DOHH2 (cell line): ENCODE data around the gene ADCY10.

Experiments used
- H3F3A ChIP-seq: fragments of 200-600 bp; sonication (generic), shearing (Covaris generic); 2 replicates; pipeline ENCODE4 v1.6.0; 2016; ENCODE audit warnings: antibody characterized with exemption, mild to moderate bottlenecking; ENCODE audit not compliant: control insufficient read depth, insufficient read depth
- H3K27ac ChIP-seq: fragments of 200-600 bp; sonication (generic); 2 replicates; pipeline ENCODE4 v1.5.1; 2014; ENCODE audit warnings: low read depth, mild to moderate bottlenecking, low read length, moderate library complexity
- H3K27me3 ChIP-seq: fragments of 200-600 bp; sonication (generic); 2 replicates; pipeline ENCODE4 v1.6.1; 2014; ENCODE audit warnings: mild to moderate bottlenecking, low read length, mixed read lengths; ENCODE audit not compliant: control insufficient read depth
- H3K36me3 ChIP-seq: fragments of 200-600 bp; sonication (generic); 2 replicates; pipeline ENCODE4 v1.6.1; 2014; ENCODE audit warnings: mild to moderate bottlenecking, low read length, moderate library complexity, mixed read lengths; ENCODE audit not compliant: control insufficient read depth
- H3K4me1 ChIP-seq: fragments of 200-600 bp; sonication (generic); 2 replicates; pipeline ENCODE4 v1.6.1; 2014; ENCODE audit warnings: mild to moderate bottlenecking, low read length, mixed read lengths; ENCODE audit not compliant: control insufficient read depth
- H3K4me2 ChIP-seq: fragments of 200-600 bp; sonication (generic); 2 replicates; pipeline ENCODE4 v1.6.0; 2014; ENCODE audit warnings: mild to moderate bottlenecking, low read length, moderate library complexity
- H3K4me3 ChIP-seq: fragments of 200-600 bp; sonication (generic); 2 replicates; pipeline ENCODE4 v1.5.1; 2014; ENCODE audit warnings: mild to moderate bottlenecking, low read length, mixed read lengths
- H3K79me2 ChIP-seq: fragments of 200-600 bp; sonication (generic); 2 replicates; pipeline ENCODE4 v1.6.1; 2014; ENCODE audit warnings: mild to moderate bottlenecking, low read length, mixed read lengths; ENCODE audit not compliant: control insufficient read depth
- H3K9me2 ChIP-seq: fragments of 200-600 bp; sonication (generic); replicated peaks from 2 replicates; pipeline ENCODE4 v1.6.1; 2014; ENCODE audit warnings: mild to moderate bottlenecking, low read length, mixed read lengths; ENCODE audit not compliant: control insufficient read depth
- H3K9me3 ChIP-seq: fragments of 200-600 bp; sonication (generic); 2 replicates; pipeline ENCODE4 v1.6.1; 2014; ENCODE audit warnings: antibody characterized with exemption, low read length, mixed read lengths; ENCODE audit not compliant: control insufficient read depth, insufficient read depth
- H4K20me1 ChIP-seq: fragments of 200-600 bp; sonication (generic); 2 replicates; pipeline ENCODE4 v1.6.0; 2014; ENCODE audit warnings: low read depth, mild to moderate bottlenecking, antibody characterized with exemption, low read length, moderate library complexity; ENCODE audit not compliant: control insufficient read depth, insufficient read depth
- EZH2phosphoT487 ChIP-seq: fragments of 200-600 bp; sonication (generic); IDR thresholded peaks from 2 replicates; pipeline ENCODE4 v1.6.1; 2017; ENCODE audit warnings: borderline replicate concordance, mild to moderate bottlenecking, antibody characterized with exemption, low read length, moderate library complexity, mixed read lengths
- TF ChIP-seq, protein P1 (sequence below): fragments of 200-600 bp; sonication (generic); IDR thresholded peaks from one replicate; pipeline ENCODE4 v1.5.1; 2014; ENCODE audit warnings: antibody characterized with exemption, mild to moderate bottlenecking, low read depth, low read length; ENCODE audit not compliant: poor library complexity, severe bottlenecking

The ADCY10 gene

DNA sequence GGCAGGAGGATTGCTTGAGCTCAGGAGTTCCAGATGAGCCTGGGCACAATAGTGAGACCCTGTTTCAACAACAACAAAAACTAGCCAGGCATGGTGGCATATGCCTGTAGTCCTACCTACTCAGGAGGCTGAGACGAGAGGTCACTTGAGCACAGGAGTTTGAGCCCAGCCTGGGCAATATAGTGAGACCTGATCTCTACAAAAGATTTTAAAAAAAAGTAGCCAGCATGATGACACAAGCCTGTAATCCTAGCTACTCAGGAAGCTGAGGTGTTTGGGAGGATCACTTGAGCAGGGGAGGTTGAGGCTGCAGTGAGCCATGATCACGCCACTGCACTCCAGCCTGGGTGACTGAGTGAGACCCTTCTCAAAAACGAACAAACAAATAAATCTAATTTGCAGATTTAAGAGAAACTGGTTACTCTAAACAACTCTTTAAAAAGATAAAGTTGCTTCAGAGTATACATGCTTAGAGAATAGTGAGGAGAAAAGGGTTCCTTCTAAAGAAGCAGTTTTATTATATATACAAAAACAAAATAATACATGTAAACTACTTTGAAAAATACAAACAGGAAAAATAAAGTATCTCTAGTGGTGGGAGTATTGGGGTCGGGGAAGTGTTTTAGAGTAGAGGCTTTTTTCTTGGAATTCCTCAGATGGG, 88.4 kb downstream of the ADCY10 start:
- Histone ChIP-seq H3K27me3 (0 out of 2 replicates have a peak, but pooled peaks cover 3% of the 10 kb centered on the region), H3K36me3 (no peaks in the 10 kb centered on the region), H4K20me1 (no peaks in the 10 kb centered on the region), H3K9me3 (no peaks in the 10 kb centered on the region), H3K9me2 (no peaks in the 10 kb centered on the region), H3K79me2 (no peaks in the 10 kb centered on the region), H3K4me3 (no peak overlapping the region), H3K27ac (no peak overlapping the region), H3K4me2 (no peak overlapping the region), H3K4me1 (no peaks in the 10 kb centered on the region), H3F3A (no peaks in the 10 kb centered on the region)
- TF ChIP-seq EZH2phosphoT487, result no peak
- TF ChIP-seq, protein P1, sequence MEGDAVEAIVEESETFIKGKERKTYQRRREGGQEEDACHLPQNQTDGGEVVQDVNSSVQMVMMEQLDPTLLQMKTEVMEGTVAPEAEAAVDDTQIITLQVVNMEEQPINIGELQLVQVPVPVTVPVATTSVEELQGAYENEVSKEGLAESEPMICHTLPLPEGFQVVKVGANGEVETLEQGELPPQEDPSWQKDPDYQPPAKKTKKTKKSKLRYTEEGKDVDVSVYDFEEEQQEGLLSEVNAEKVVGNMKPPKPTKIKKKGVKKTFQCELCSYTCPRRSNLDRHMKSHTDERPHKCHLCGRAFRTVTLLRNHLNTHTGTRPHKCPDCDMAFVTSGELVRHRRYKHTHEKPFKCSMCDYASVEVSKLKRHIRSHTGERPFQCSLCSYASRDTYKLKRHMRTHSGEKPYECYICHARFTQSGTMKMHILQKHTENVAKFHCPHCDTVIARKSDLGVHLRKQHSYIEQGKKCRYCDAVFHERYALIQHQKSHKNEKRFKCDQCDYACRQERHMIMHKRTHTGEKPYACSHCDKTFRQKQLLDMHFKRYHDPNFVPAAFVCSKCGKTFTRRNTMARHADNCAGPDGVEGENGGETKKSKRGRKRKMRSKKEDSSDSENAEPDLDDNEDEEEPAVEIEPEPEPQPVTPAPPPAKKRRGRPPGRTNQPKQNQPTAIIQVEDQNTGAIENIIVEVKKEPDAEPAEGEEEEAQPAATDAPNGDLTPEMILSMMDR, result no peak

DNA sequence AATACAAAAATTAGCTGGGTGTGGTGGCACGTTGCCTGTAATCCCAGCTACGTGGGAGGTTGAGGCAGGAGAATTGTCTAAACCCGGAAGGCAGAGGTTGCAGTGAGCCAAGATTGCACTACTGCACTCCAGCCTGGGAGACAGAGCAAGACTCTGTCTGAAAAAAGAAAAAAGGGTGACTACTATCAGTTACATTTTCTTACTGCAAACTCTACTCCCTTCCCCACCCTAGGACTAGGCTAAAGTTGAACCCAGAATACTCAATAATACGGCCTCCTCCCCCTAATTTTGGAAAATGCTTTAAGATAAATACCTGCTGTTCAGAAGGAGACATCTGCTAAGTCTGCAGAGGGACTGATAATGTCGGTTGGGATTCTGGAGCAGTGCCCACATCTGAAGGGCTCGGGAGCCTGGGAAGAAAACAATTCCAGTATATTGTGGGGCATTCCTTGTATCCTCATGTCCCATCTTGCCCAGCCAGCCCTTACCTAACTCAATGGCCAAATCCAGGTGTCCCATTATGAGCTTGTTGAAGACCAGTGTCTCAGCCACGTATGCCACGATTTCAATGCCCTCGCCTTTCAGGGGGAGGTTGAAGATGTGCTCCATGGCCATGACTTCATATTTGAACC, 89.7 kb downstream of the ADCY10 start:
- TF ChIP-seq EZH2phosphoT487, result no peak
- TF ChIP-seq, protein P1, result no peak
- Histone ChIP-seq H3K9me2 (no peaks in the 10 kb centered on the region), H3K4me1 (0 out of 2 replicates have a peak, but pooled peaks cover 3% of the 10 kb centered on the region), H3K36me3 (no peaks in the 10 kb centered on the region), H3K27ac (no peak overlapping the region), H3K4me2 (no peak overlapping the region), H4K20me1 (no peaks in the 10 kb centered on the region), H3K79me2 (no peaks in the 10 kb centered on the region), H3K9me3 (no peaks in the 10 kb centered on the region), H3F3A (no peaks in the 10 kb centered on the region), H3K4me3 (no peak overlapping the region), H3K27me3 (0 out of 2 replicates have a peak, but pooled peaks cover 3% of the 10 kb centered on the region)

DNA sequence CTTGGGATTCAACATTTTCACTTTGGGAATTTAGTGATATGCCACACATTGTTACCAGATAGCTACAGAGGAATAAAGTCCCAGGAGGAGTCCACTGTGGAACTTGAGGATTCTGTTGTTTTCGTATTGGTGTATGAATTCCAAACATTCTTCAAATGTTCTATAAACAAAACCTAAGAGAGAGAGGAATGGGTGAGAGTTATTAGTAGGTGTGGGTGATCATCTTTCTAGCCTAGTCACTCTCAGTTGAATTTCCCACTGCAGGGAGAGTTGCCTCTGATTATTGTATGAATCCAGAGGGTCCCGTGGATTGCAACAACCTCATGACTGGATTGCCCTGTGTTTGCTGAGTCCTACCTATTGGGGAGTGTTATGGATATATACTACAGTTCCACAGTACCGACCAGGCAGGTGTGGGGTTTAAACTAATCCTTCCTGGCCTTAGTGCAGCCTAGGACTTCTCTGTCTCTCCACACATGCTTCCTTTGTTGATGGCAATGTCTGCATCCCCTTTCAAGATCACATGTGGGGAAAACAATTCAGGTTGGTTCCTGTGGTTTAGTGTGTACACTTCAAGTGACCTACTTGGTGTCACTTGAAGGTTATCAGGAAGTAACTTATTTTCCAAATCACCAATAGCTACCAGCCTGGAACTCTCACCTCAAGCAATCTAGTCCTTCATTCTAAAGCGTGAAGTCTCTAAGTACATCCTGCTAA, 91.8 kb downstream of the ADCY10 start:
- H3K4me2 ChIP-seq, result no peak overlapping the region
- H3K27ac ChIP-seq, result no peak overlapping the region
- TF ChIP-seq, protein P1, result no peak
- no peak for TF ChIP-seq EZH2phosphoT487
- H3K9me2 ChIP-seq, result no peaks in the 10 kb centered on the region
- no peaks in the 10 kb centered on the region for H4K20me1 ChIP-seq
- H3K36me3 ChIP-seq, result no peaks in the 10 kb centered on the region
- 0 out of 2 replicates have a peak, but pooled peaks cover 3% of the 10 kb centered on the region for H3K27me3 ChIP-seq
- no peak overlapping the region for H3K4me3 ChIP-seq
- no peaks in the 10 kb centered on the region for H3F3A ChIP-seq
- H3K9me3 ChIP-seq, result no peaks in the 10 kb centered on the region
- no peaks in the 10 kb centered on the region for H3K79me2 ChIP-seq
- H3K4me1 ChIP-seq, result 0 out of 2 replicates have a peak, but pooled peaks cover 3% of the 10 kb centered on the region
